ENCODE measurements around the gene SLC15A5. TPM values are rescaled to one million over a fixed set of nuclear protein-coding genes. Genes with fewer than 3 reads are reported as not detected.

The SLC15A5 gene
- total RNA-seq, 1 donor from 2014 or later: not detected

DNA sequence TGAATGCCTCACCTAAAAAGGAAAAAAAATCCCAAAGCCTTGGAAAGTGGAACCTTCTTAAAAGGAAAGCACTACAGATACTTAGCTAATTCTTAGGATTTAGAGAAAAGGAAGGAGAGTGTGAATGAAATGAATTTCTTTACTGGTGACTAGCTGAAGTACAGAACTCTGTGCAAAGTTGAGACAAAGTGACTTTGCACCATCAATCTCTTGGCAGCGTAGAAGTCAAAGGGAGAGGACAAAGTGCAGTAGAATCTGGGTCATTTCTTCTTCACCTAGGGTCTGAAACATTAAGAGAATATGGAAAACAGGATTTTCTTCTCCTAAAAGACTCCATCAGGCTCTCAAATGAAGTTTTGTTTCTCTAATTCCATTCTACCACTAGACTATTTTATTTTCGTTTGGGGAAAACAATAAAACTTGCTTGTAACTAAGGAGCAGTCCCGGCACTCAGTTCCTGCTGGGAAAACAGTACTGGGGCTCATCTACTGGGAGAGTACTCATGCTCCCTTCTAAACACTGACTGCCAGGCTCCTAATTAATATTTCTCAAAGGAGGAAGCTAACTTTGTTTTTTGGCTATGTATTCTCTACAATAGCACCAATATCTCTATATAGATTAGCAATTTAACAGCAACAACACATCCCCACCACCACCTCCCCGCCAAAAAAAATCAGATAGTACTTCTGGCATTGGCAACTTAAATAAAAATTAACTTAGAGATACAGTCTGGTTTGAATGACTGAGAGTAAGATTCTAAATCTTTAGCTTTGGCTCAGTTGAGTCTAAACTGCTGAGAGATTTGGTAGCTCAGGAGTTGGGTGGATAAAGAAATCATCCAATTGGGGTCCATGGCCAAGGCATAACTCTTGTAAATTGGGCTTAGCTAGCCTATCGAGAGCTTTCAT is 110.7 kb downstream of the SLC15A5 start:
- Histone ChIP-seq H3K4me3 (no peak overlapping the region), H3K27ac (no peak overlapping the region), H3K27me3 (no peaks in the 10 kb centered on the region), H3K4me1 (no peaks in the 10 kb centered on the region), H3K36me3 (no peaks in the 10 kb centered on the region), H3K9me3 (no peaks in the 10 kb centered on the region)
- TF ChIP-seq, protein P1, sequence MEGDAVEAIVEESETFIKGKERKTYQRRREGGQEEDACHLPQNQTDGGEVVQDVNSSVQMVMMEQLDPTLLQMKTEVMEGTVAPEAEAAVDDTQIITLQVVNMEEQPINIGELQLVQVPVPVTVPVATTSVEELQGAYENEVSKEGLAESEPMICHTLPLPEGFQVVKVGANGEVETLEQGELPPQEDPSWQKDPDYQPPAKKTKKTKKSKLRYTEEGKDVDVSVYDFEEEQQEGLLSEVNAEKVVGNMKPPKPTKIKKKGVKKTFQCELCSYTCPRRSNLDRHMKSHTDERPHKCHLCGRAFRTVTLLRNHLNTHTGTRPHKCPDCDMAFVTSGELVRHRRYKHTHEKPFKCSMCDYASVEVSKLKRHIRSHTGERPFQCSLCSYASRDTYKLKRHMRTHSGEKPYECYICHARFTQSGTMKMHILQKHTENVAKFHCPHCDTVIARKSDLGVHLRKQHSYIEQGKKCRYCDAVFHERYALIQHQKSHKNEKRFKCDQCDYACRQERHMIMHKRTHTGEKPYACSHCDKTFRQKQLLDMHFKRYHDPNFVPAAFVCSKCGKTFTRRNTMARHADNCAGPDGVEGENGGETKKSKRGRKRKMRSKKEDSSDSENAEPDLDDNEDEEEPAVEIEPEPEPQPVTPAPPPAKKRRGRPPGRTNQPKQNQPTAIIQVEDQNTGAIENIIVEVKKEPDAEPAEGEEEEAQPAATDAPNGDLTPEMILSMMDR (IDR thresholded peaks at IDR 0.05): no peak
- DNase-seq (ENCODE audit: low spot score in 2 of 2): no peak
- intact Hi-C loops (cut with DNase I): no loop called here

DNA sequence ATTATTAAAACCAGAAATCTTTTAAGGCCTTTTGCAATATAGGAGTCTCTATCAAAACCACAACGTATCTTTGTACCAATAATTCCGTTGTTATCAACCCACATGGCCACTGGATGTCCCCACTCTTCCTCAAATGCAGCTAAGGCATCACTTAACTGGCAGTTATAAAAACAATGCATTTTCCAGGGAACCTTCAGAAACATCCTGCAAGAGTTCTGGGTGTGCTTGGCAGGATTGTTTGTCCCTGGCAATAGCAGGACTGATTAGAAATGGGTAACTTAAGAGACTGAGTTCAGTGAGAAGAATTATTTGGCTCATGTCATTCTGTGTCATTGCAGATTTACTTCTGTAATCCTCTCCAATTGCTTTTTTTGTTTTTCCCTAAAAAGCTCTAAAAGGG is 112.0 kb downstream of the SLC15A5 start:
- Histone ChIP-seq H3K9me3 (no peaks in the 10 kb centered on the region), H3K36me3 (no peaks in the 10 kb centered on the region), H3K27ac (no peak overlapping the region), H3K27me3 (no peaks in the 10 kb centered on the region), H3K4me1 (no peaks in the 10 kb centered on the region), H3K4me3 (no peak overlapping the region)
- TF ChIP-seq, protein P1 (IDR thresholded peaks at IDR 0.05): peak in 1 of 3 experiments; percentile 20
- DNase-seq (ENCODE audit: low spot score in 2 of 2): peak in 1 of 2 donors; percentile 68
- intact Hi-C loops (cut with DNase I): no loop called here

DNA sequence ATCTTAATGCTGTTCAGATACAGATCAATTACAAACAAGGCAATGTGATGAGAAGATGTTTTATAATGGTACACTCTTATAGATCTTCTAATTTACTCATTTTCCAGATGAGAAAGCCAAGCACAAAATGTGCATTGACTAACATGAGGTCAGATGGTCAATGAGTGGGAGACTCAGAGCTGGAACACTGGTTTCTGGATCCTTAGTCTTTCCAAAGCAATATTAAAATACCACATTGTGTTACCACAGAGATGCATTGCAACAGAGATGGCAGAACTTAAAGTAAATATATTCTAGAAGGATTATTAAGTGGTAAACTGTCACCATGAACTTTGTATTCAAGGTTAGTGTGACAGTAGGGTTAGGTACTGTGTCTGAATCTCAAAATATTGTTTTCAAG is 113.6 kb downstream of the SLC15A5 start:
- no peak for DNase-seq (ENCODE audit: low spot score in 2 of 2)
- intact Hi-C loops (cut with DNase I): no loop called here
- no peak overlapping the region for H3K4me3 ChIP-seq
- no peaks in the 10 kb centered on the region for H3K9me3 ChIP-seq
- TF ChIP-seq, protein P1 (IDR thresholded peaks at IDR 0.05): no peak
- no peaks in the 10 kb centered on the region for H3K4me1 ChIP-seq
- no peak overlapping the region for H3K27ac ChIP-seq
- H3K36me3 ChIP-seq: no peaks in the 10 kb centered on the region
- no peaks in the 10 kb centered on the region for H3K27me3 ChIP-seq

DNA sequence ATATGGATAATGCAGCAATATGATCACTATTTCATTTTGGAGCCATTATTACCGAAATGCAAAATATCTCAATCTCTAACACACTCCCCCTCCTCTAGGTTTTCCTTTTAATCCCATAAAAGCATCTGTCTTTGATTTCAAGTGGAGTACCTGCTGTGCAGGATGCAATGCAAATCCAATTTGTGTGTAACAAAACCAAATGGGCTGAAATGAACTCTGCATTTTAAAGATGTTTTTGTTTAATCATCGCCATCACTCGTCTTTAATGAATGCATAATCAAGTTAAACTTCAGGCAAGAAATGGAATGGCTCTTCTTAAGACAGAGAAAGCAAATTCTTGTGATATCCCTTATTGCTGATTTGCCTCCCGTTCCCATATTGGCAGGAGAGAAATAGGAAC is 114.3 kb downstream of the SLC15A5 start:
- no peak overlapping the region for H3K27ac ChIP-seq
- no peak overlapping the region for H3K4me3 ChIP-seq
- TF ChIP-seq, protein P1 (IDR thresholded peaks at IDR 0.05): no peak
- no peak for DNase-seq (ENCODE audit: low spot score in 2 of 2)
- H3K4me1 ChIP-seq: no peaks in the 10 kb centered on the region
- no peaks in the 10 kb centered on the region for H3K27me3 ChIP-seq
- intact Hi-C loops (cut with DNase I): no loop called here
- no peaks in the 10 kb centered on the region for H3K36me3 ChIP-seq
- H3K9me3 ChIP-seq: no peaks in the 10 kb centered on the region

DNA sequence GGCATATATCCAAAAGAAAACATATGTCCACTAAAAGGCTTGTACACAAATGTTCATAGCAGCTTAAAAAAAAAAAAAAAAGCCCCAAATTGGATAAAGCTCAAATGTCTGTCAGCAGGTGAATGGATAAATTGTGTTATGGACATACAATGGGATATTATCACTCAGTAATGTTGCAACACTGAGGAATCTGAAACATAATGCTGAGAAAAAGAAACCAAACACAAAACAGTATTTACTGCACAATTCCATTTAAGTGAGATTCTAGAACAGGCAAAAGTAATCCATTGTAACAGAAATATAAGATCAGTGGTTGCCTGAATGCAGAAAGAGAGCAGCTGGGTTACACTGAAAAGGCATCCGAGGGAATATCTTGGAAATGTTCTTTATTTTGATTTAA is 117.9 kb downstream of the SLC15A5 start:
- TF ChIP-seq, protein P1 (IDR thresholded peaks at IDR 0.05): no peak
- Histone ChIP-seq H3K9me3 (no peaks in the 10 kb centered on the region), H3K36me3 (no peaks in the 10 kb centered on the region), H3K4me1 (no peaks in the 10 kb centered on the region), H3K27ac (no peak overlapping the region), H3K27me3 (no peaks in the 10 kb centered on the region), H3K4me3 (no peak overlapping the region)
- intact Hi-C loops (cut with DNase I): no loop called here
- no peak for DNase-seq (ENCODE audit: low spot score in 2 of 2)

All from ascending aorta (tissue), 2 donors.